DOHH2 (cell line): Measurements from ENCODE around the gene RAB40B.

Experiments
- H3F3A ChIP-seq: fragments of 200-600 bp; sonication (generic), shearing (Covaris generic); 2 replicates; pipeline ENCODE4 v1.6.0; 2016; ENCODE audit warnings: antibody characterized with exemption, mild to moderate bottlenecking; ENCODE audit not compliant: control insufficient read depth, insufficient read depth
- H3K27ac ChIP-seq: fragments of 200-600 bp; sonication (generic); 2 replicates; pipeline ENCODE4 v1.5.1; 2014; ENCODE audit warnings: low read depth, mild to moderate bottlenecking, low read length, moderate library complexity
- H3K27me3 ChIP-seq: fragments of 200-600 bp; sonication (generic); 2 replicates; pipeline ENCODE4 v1.6.1; 2014; ENCODE audit warnings: mild to moderate bottlenecking, low read length, mixed read lengths; ENCODE audit not compliant: control insufficient read depth
- H3K36me3 ChIP-seq: fragments of 200-600 bp; sonication (generic); 2 replicates; pipeline ENCODE4 v1.6.1; 2014; ENCODE audit warnings: mild to moderate bottlenecking, low read length, moderate library complexity, mixed read lengths; ENCODE audit not compliant: control insufficient read depth
- H3K4me1 ChIP-seq: fragments of 200-600 bp; sonication (generic); 2 replicates; pipeline ENCODE4 v1.6.1; 2014; ENCODE audit warnings: mild to moderate bottlenecking, low read length, mixed read lengths; ENCODE audit not compliant: control insufficient read depth
- H3K4me2 ChIP-seq: fragments of 200-600 bp; sonication (generic); 2 replicates; pipeline ENCODE4 v1.6.0; 2014; ENCODE audit warnings: mild to moderate bottlenecking, low read length, moderate library complexity
- H3K4me3 ChIP-seq: fragments of 200-600 bp; sonication (generic); 2 replicates; pipeline ENCODE4 v1.5.1; 2014; ENCODE audit warnings: mild to moderate bottlenecking, low read length, mixed read lengths
- H3K79me2 ChIP-seq: fragments of 200-600 bp; sonication (generic); 2 replicates; pipeline ENCODE4 v1.6.1; 2014; ENCODE audit warnings: mild to moderate bottlenecking, low read length, mixed read lengths; ENCODE audit not compliant: control insufficient read depth
- H3K9me2 ChIP-seq: fragments of 200-600 bp; sonication (generic); replicated peaks from 2 replicates; pipeline ENCODE4 v1.6.1; 2014; ENCODE audit warnings: mild to moderate bottlenecking, low read length, mixed read lengths; ENCODE audit not compliant: control insufficient read depth
- H3K9me3 ChIP-seq: fragments of 200-600 bp; sonication (generic); 2 replicates; pipeline ENCODE4 v1.6.1; 2014; ENCODE audit warnings: antibody characterized with exemption, low read length, mixed read lengths; ENCODE audit not compliant: control insufficient read depth, insufficient read depth
- H4K20me1 ChIP-seq: fragments of 200-600 bp; sonication (generic); 2 replicates; pipeline ENCODE4 v1.6.0; 2014; ENCODE audit warnings: low read depth, mild to moderate bottlenecking, antibody characterized with exemption, low read length, moderate library complexity; ENCODE audit not compliant: control insufficient read depth, insufficient read depth
- EZH2phosphoT487 ChIP-seq: fragments of 200-600 bp; sonication (generic); IDR thresholded peaks from 2 replicates; pipeline ENCODE4 v1.6.1; 2017; ENCODE audit warnings: borderline replicate concordance, mild to moderate bottlenecking, antibody characterized with exemption, low read length, moderate library complexity, mixed read lengths
- TF ChIP-seq, protein P1 (sequence below): fragments of 200-600 bp; sonication (generic); IDR thresholded peaks from one replicate; pipeline ENCODE4 v1.5.1; 2014; ENCODE audit warnings: antibody characterized with exemption, mild to moderate bottlenecking, low read depth, low read length; ENCODE audit not compliant: poor library complexity, severe bottlenecking

Gene RAB40B

GRCh38 chr17:82704886-82705285 is 6.4 kb upstream of the RAB40B start:
- no peaks in the 10 kb centered on the region for H3F3A ChIP-seq
- 0 out of 2 replicates have a peak, but pooled peaks cover 5% of the 10 kb centered on the region for H3K4me1 ChIP-seq
- no peaks in the 10 kb centered on the region for H3K79me2 ChIP-seq
- H3K4me2 ChIP-seq, result no peak overlapping the region
- H3K9me3 ChIP-seq, result no peaks in the 10 kb centered on the region
- peaks cover 7% of the 10 kb centered on the region for H3K27me3 ChIP-seq
- H3K36me3 ChIP-seq, result no peaks in the 10 kb centered on the region
- H4K20me1 ChIP-seq, result no peaks in the 10 kb centered on the region
- TF ChIP-seq EZH2phosphoT487, result no peak
- TF ChIP-seq, protein P1, sequence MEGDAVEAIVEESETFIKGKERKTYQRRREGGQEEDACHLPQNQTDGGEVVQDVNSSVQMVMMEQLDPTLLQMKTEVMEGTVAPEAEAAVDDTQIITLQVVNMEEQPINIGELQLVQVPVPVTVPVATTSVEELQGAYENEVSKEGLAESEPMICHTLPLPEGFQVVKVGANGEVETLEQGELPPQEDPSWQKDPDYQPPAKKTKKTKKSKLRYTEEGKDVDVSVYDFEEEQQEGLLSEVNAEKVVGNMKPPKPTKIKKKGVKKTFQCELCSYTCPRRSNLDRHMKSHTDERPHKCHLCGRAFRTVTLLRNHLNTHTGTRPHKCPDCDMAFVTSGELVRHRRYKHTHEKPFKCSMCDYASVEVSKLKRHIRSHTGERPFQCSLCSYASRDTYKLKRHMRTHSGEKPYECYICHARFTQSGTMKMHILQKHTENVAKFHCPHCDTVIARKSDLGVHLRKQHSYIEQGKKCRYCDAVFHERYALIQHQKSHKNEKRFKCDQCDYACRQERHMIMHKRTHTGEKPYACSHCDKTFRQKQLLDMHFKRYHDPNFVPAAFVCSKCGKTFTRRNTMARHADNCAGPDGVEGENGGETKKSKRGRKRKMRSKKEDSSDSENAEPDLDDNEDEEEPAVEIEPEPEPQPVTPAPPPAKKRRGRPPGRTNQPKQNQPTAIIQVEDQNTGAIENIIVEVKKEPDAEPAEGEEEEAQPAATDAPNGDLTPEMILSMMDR, result no peak
- H3K4me3 ChIP-seq, result no peak overlapping the region
- H3K9me2 ChIP-seq, result no peaks in the 10 kb centered on the region
- H3K27ac ChIP-seq, result no peak overlapping the region

GRCh38 chr17:82703935-82704865 is 5.7 kb upstream of the RAB40B start:
- Histone ChIP-seq H3F3A (no peaks in the 10 kb centered on the region), H3K27me3 (peaks cover 7% of the 10 kb centered on the region), H4K20me1 (no peaks in the 10 kb centered on the region), H3K36me3 (no peaks in the 10 kb centered on the region), H3K4me3 (no peak overlapping the region), H3K4me2 (no peak overlapping the region), H3K27ac (no peak overlapping the region), H3K79me2 (no peaks in the 10 kb centered on the region), H3K9me3 (no peaks in the 10 kb centered on the region), H3K4me1 (peaks cover 5% of the 10 kb centered on the region; the same call in 1 of the 2 replicates), H3K9me2 (no peaks in the 10 kb centered on the region)
- TF ChIP-seq, protein P1, result no peak
- TF ChIP-seq EZH2phosphoT487, result no peak

DNA sequence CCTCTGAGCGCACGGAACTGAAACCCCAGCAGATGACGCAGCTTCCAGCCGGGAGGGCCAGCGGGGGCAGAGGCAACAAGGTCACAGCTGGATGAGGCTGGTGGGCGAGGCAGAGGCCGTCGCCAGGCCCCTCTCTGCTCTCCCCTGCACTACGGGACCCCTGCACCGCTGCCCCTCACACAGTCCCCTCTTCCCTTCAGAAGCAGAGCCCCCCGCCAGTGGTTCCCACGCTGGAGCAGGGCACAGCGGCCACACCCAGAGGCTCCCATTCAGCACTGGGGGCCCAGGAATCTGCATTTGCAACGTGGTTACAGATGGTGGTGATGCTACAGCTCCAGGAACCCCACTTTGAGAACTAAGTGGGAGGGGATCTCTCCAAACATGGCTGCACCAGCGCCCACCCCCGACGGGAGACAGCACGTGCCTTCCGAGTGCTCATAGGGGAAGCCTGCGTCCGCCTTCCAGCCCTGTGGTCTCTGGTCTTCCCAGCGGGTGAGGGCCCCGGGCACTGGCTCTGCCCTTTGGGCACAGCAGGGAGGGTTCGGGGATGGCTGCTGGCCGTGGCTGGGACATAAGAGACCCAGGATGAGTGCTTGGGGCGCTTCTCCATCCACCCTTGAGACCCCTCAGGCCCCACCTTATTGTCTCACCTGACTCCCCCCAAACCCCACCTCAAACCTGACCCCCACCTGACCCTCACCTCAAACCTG is 4.7 kb upstream of the RAB40B start:
- H3K36me3 ChIP-seq, result no peaks in the 10 kb centered on the region
- TF ChIP-seq, protein P1, result no peak
- no peak for TF ChIP-seq EZH2phosphoT487
- H3K9me3 ChIP-seq, result no peaks in the 10 kb centered on the region
- no peak overlapping the region for H3K27ac ChIP-seq
- peaks cover 7% of the 10 kb centered on the region for H3K27me3 ChIP-seq
- no peak overlapping the region for H3K4me3 ChIP-seq
- H4K20me1 ChIP-seq, result no peaks in the 10 kb centered on the region
- no peak overlapping the region for H3K4me2 ChIP-seq
- H3F3A ChIP-seq, result no peaks in the 10 kb centered on the region
- no peaks in the 10 kb centered on the region for H3K9me2 ChIP-seq
- H3K4me1 ChIP-seq, result peaks cover 8% of the 10 kb centered on the region; the same call in 1 of the 2 replicates
- H3K79me2 ChIP-seq, result no peaks in the 10 kb centered on the region
